ENCODE measurements around the gene MS4A10. TPM values are rescaled to one million over a fixed set of nuclear protein-coding genes. Genes with fewer than 3 reads are reported as not detected.

The MS4A10 gene
- total and polyA plus RNA-seq, 9 of the 15 experiments (the other 6 are each of a cell fraction or from before 2014, with no cell fraction given), result not detected

GRCh38 chr11:60847281-60847680 is 62.1 kb downstream of the MS4A10 start:
- no peaks in the 10 kb centered on the region for H3K9me3 ChIP-seq (replicated peaks; ENCODE audit: control insufficient read depth, insufficient read depth, low read depth, low read length)
- H4K20me1 ChIP-seq (replicated peaks; ENCODE audit: control insufficient read depth, insufficient read depth, low read length), result peaks cover 3% of the 10 kb centered on the region; the same call in 1 of the 2 replicates
- ATAC-seq (no peak), FAIRE-seq (no peak), DNase-seq (ENCODE audit: extremely low read depth in 1 of 4, low spot score in 3 of 4) (no peak)
- ChIA-PET CTCF (ENCODE audit: low intra/inter-chr PET ratio) (no interaction called here), POLR2A (interaction anchor here (1.3 to 1.4 kb wide), 2 partner anchors 11 to 15 kb away, joined by 4 to 5 read pairs; no protein-coding TSS in a partner anchor)
- no peak overlapping the region for H3K27ac ChIP-seq (ENCODE audit: extremely low read depth, low read depth, low read length)
- H3K9ac ChIP-seq (ENCODE audit: insufficient read depth in 1 of 2, low read depth in 2 of 2, low read length in 2 of 2), result peak overlapping the region in 1 of 2 experiments; percentile 69; a peak in 1 of 4 replicates
- in situ Hi-C loops (cut with MboI), result no loop called here
- H3K4me3 ChIP-seq, result no peak overlapping the region
- intact Hi-C loops (cut with micrococcal nuclease), result no loop called here
- H3K27me3 ChIP-seq (ENCODE audit: control insufficient read depth in 2 of 2, insufficient read depth in 2 of 2, low read length in 2 of 2), result no peaks in the 10 kb centered on the region
- H3K9me1 ChIP-seq (ENCODE audit: control insufficient read depth, insufficient read depth, low read length), result peaks cover 3% of the 10 kb centered on the region
- TF ChIP-seq CTBP1 (IDR thresholded peaks at IDR 0.05; ENCODE audit: borderline replicate concordance), result no peak
- TF ChIP-seq ZNF518B (CRISPR knock-in tag; IDR thresholded peaks at IDR 0.05), result no peak
- no peak for TF ChIP-seq SMAD2 (IDR thresholded peaks at IDR 0.05; ENCODE audit: low read depth, low read length)
- TF ChIP-seq FOXK1 (CRISPR knock-in tag; IDR thresholded peaks at IDR 0.05; ENCODE audit: borderline replicate concordance), result no peak
- no peak for TF ChIP-seq NBN (IDR thresholded peaks at IDR 0.05; ENCODE audit: low read depth)
- TF ChIP-seq ZNF398 (CRISPR knock-in tag; IDR thresholded peaks at IDR 0.05), result no peak
- TF ChIP-seq ZNF121 (CRISPR knock-in tag; conservative IDR thresholded peaks at IDR 0.05), result no peak
- TF ChIP-seq E2F3 (CRISPR knock-in tag; IDR thresholded peaks at IDR 0.05), result no peak
- no peak for TF ChIP-seq XRCC3 (IDR thresholded peaks at IDR 0.05)
- BruUV-seq (replicated peaks), result no TSS peak
- peaks cover 76% of the 10 kb centered on the region for H3K36me3 ChIP-seq (ENCODE audit: control insufficient read depth, insufficient read depth, low read length)
- WGBS (ENCODE audit: insufficient coverage, low coverage, missing lambda C conversion rate), result 83% methylated on average over 13 of the region's 13 CpGs
- H3K4me2 ChIP-seq (ENCODE audit: insufficient read depth, low read length), result no peak overlapping the region
- peaks cover 50% of the 10 kb centered on the region for H3K79me2 ChIP-seq (ENCODE audit: control insufficient read depth, insufficient read depth, low read length)
- no peak overlapping the region for H2AFZ ChIP-seq (ENCODE audit: low read depth, low read length)
- H3K4me1 ChIP-seq (replicated peaks in 1 of 2; ENCODE audit: control insufficient read depth in 2 of 2, insufficient read depth in 2 of 2, low read length in 2 of 2), result peaks cover 16 to 39% of the 10 kb centered on the region in 2 experiments
